C1 segment of cervical spinal cord (tissue), 14 donors: ENCODE measurements around the gene PTRH2.
"Not testable (repeated sequence)": the region's sequence is repeated elsewhere in the genome, so short reads cannot be mapped to it uniquely, and the experiment has no call there.

ENCODE experiments used
- DNase-seq, 14 donors: peaks; one replicate each; lab custom pipeline; 2025; lab: John Stamatoyannopoulos, UW

The PTRH2 gene

DNA sequence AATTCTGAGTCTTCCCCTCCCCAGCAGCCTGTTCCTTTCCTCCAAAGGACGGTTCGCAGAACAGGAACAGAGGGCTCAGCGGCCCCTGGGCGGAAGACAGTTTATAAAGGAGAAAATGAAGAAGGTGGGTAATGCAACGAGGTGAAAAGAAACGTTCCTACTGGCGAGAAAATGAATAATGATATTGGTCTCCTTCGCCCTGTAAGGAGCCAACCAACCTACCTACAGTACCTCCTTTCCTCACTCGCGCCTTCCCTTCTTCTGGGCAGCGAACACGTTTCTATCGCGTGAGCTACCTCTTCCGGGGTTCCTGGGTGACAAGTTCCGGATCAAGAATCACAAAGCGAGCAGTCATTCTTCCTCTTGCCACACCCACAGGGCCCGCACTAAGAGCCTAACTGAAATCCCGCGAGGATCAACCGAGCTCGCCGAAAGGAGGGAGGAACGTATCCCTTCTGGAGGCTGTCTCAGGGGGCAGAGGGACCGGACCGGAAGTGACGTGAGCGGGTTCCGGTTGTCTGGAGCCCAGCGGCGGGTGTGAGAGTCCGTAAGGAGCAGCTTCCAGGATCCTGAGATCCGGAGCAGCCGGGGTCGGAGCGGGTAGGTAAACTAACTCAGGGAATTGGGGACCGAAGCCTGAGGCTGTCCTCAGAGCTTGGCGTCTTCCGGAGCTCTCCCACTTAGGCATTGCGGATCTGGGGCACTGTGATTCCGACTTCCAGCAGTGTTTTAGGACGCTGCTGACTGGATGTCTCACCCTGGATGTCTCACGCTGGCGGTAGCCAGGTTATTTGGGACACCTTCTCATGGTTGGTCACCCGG lies at the start of gene PTRH2, which contains the start of gene VMP1:
Gene PTRH2, minus strand, starts transcription at position 282 of the 822 bp plus-strand sequence. CDS start 9,452 bp downstream, outside the sequence.
Gene VMP1, plus strand, starts transcription at position 506 of the 822 bp plus-strand sequence. CDS start 23,793 bp downstream, outside the sequence.
- DNase-seq, result peak; percentile 75 to 99 (median 96)

DNA sequence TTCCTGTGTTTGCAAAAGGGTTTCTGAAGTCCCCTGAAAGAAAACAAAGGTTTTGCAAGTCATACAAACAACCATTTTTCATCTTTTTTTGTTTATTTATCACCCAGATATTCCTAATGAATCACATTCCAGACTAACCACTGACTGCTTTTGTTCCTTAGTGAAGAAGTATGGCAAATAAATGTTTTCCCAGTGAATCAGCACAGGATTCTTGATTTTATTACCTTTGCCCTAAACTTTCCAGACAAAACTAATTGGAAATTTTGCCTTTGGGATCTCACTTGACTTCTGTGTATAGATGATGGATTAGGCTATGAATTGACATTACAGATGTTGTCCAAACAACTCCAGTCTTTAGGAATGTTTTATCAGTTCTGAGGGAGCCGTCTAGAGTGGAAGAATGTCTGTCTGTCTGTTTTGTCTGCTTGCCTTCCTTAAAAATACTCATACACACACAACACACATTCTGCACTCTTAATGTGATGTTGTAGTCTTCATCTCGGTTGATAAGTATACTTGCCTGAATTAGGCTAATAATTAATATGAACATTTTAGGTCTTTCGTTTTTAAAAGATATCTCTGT lies 49.1 kb upstream of the PTRH2 start:
- DNase-seq, result no peak

DNA sequence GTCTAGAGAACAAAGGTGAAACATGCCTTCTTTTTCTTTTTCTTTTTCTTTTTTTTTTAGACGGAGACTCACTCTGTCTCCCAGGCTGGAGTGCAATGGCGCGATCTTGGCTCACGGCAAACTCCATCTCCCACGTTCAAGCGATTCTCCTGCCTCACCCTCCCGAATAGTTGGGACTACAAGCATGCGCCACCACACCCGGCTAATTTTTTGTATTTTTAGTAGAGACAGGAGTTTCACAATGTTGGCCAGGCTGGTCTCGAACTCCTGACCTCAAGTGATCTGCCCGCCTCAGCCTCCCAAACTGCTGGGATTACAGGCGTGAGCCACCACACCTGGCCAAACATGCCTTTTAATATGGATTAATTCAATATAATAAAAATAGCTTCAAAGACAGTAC lies 47.8 kb upstream of the PTRH2 start:
- DNase-seq, result not testable (repeated sequence)

DNA sequence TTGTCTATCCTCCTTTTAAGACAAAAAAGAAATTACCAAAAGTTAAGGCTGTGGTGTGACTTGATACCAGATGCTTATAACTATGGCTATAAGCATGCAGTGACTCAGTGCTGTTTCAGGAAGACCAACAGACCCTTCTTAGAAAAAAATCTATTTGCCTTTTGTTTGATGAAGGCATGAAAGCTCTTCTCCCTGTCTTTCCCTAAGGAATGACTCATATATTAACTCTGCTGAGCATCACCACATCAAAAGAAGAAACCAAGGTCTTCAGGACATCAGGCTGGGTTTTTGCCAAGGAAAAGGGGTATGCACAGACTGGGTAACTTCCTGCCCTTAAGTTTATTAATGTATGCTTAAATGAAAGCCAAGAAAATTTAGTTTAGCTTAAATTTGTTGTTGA lies 47.3 kb upstream of the PTRH2 start:
- no peak for DNase-seq

DNA sequence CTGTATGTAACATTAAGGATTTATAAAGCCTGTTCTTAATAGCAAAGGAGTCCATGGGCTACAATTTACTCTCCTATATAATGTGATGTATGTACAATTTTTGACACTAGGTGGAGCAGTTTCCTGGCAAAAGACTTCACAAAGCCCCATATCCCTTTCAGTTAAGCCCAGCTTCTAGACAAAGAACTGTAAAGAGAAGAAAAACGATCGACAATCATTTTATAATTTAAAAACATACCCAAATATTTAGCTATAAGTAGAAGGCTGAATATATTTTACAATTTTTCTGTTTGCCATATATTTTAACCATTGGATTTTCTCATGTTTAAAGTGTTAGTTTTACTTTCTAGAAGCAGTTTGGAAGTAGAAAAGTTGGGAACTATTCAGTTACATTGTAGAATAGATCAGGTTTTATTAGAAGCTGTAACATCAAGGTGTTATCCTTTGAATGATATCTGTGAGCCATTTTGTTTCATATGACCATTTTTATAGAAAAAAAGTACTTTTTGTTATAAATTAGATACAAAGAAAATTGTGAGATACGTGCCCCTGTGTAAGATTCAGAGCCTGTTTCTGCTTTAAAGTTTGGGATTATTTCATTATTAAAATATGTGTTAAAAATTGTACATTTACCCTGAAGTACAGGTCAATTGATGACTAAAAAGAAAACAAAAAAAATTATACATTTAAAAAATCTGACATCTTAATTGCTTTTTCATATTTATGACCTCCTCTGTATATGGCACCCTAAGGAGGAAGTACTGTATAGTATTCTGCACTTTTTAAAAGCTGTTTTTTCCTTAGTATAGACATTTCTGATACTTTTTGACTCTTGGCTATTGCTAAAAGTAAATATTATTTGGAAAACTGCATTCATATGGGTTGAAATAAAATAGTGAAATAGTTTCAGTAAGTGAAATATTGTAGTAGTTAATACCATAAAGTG lies 46.6 kb upstream of the PTRH2 start:
- DNase-seq, result peak in 1 of 14 donors; percentile 11

DNA sequence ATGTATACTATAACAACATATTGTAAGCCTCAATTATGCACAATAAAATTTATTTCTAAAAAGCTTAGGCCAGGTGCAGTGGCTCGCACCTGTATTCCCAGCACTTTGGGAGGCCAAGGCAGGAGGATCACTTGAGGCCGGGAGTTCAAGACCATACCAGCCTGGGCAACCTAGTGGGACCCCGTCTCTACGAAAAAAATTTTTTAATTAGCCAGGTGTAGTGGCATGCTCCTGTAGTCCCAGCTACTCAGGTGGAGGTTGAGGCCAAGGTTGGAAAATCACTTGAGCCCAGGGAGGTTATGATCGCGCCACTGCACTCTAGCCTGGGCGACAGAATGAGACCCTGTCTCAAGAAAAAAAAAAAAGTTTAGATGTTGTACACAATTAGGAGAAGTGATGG lies 45.7 kb upstream of the PTRH2 start:
- DNase-seq, result no peak

DNA sequence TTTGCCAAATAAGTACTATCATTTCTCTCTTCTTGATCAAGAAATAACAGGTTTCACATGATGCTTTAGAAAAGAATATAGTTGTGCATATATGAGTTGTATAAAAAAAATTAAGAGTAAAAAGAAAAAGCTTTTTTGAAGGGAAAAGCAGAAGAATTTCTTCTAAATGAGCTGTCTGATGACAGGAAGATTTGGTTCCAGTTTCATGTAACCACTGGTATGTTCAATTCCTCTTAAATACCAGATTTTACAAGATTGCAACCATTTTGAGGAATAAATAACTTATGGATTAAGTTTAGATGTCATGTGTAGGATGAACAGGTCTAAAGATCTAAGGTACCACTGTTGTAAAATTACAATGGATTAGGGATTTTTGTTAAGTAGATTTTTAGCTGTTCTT lies 45.2 kb upstream of the PTRH2 start:
- DNase-seq, result no peak

DNA sequence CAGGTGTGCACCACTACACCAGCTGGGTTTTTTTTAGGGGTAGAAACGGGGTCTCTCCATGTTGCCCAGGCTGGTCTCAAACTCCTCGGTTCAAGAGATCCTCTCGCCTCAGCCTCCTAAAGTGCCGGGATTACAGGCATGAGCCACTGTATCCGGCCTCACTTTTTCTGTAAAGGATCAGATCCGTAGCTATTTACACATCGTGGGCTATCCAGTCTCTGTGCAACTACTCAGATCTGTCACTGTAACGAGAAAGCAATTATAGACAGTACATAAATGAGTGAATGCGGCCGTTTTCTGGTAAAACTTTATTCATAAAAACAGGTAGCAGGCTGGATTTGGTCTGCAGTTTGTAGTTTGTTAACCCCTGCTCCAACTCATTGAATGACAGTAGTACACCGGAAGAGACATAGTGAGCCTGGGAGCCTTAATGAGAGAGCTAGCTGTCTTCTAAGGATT lies 44.8 kb upstream of the PTRH2 start:
- DNase-seq, result no peak

DNA sequence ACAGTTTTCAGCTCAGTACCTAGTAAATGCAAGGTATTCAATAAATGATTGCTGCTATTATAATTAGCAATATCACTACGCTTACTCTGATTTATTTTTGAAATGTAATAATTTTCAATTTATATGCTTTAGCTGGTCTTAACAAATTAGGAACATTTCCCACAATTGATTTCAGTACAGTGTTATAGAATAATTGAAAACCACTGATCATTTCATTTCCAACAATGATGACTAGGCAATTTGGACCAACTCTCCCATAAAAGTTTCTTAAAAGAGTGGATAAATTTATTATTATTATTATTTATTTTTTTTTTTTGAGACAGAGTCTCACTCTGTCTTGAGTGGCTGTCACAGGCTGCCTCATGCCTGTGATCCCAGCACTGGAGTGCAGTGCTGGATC lies 41.4 kb upstream of the PTRH2 start:
- no peak for DNase-seq

DNA sequence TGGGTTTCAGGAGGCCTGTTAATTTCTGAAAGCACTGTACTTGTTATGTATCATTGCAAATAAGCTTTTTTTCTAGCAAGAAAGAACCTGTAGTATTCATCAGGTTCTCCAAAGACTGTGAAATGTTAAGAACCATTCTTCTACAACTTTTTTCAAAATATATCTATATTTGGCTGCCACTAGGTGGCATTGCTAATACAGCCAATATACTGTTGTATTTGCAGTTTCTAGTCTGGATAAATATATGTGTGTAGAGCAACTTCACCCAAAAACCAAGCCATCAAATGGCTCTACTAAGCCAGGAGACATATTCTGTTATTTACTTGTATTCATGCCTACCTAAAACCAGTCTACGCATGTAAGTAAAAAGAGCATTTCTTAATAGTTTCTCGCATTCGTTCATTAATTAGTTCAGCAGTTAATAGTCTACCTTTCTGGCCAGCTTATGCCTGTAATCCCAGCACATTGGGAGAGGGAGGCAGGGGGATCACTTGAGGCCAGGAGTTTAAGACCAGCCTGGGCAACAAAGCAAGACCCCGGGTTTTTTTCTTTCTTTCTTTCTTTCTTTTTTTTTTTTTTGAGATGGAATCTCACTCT lies 39.7 kb upstream of the PTRH2 start:
- no peak for DNase-seq

DNA sequence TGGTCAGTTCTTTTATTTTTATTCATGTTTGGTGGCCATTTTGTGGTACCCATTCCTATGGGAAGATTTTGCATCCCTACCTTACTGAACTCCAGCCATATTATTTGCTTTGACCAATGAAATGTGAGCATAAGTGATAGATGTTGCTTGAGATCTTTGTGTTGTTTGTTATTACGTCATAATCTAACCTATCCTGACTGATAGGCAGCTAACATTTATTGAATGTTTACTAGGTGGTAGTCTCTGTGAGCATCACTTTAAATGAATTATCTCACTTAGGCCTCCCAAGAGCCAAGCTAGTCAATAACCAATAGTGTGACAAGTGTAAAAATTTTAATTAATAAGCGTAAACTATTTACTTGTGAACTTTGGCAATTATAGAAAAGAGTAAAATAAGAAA lies 37.8 kb upstream of the PTRH2 start:
- no peak for DNase-seq

DNA sequence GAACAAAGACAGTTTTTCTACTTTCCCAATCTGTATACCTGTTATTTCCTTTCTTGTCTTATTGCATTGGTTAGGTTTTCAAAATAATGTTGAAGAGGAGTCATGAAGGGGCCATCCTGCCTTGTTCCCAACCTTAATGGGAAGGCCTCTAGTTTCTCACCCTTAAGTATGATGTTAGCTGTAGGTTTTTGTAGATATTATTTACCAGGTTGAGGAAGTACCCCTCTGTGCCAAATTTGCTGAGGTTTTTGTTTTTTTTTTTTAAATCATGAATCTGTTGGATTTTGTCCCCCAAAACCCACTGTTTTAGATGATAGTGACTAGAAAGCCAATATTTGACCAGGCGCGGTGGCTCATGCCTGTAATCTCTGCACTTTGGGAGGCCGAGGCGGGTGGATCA lies 36.6 kb upstream of the PTRH2 start:
- DNase-seq, result no peak

DNA sequence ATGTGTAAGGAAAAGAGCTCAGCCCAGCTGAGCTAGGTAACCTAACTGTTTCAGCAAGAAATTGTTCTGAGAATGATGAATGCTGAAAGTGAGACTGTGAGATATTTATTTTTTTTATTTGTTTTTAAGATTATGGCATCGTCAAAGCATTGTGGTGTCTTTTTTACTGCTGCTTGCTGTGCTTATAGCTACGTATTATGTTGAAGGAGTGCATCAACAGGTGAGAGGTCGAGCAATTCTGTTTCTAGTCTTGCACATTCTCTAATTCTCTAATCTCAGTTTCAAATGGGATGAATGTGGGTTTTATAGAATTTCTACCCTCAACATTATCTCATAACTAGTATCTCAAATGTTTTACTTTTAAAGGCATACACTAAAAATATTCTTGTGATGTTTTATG lies 30.1 kb upstream of the PTRH2 start:
- DNase-seq, result no peak

DNA sequence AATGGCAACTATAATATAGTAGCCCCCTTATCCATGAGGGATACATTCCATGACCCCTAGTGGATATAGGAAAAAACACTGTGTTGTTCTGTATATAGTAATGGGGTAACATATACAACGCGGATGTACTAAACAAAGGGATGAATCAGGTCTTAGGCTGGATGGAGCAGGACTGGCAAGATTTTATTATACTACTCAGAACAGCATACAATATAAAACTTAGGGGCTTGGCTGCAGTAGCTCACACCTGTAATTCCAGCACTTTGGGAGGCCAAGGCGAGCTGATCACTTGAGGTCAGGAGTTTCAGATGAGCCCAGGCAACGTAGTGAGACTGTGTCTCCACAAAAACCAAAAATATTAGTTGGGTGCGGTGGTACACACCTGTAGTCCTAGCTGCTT lies 27.0 kb upstream of the PTRH2 start:
- DNase-seq, result no peak

DNA sequence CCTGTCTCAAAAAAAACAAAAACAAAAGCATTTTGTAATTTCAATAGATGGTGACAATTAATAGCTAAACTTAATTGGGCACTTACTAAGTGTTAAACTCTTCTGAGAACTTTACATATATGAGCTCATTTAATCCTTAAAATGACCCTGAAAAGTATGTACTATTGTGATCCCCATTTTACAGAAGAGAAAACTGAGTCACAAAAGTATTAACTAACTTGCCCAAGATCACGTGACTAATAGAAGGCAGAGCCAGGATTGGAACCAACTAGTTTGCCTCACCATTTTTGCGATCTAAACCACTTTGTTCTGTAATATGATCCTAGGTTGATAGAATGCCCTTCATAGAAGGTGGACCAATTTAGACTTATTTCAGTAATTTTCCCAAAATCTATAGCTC lies 26.5 kb upstream of the PTRH2 start:
- DNase-seq, result no peak

DNA sequence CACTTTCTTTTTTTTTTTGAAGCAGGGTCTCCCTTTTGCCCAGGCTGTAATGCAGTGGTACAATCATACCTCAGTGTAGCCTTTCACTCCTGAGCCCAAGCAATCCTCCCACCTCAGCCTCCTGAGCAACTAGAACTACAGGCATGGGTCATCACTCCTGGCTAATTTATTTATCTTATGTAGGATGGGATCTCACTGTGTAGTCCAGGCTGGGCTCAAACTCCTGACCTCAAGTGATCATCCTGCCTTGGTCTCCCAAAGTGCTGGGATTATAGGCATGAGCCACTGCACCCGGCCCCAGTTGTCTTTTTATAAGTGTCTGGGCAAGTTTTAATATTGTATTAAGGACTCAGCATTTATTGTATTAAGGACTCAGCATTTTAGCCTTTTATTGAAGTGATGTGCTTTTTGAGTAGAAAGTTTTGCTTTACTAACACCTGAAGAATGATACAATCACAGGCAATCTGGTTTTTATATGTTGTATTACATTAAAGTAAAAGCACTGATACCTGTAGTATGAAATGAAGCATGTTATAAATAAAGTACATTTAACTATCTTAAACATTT lies 23.1 kb upstream of the PTRH2 start:
- no peak for DNase-seq

DNA sequence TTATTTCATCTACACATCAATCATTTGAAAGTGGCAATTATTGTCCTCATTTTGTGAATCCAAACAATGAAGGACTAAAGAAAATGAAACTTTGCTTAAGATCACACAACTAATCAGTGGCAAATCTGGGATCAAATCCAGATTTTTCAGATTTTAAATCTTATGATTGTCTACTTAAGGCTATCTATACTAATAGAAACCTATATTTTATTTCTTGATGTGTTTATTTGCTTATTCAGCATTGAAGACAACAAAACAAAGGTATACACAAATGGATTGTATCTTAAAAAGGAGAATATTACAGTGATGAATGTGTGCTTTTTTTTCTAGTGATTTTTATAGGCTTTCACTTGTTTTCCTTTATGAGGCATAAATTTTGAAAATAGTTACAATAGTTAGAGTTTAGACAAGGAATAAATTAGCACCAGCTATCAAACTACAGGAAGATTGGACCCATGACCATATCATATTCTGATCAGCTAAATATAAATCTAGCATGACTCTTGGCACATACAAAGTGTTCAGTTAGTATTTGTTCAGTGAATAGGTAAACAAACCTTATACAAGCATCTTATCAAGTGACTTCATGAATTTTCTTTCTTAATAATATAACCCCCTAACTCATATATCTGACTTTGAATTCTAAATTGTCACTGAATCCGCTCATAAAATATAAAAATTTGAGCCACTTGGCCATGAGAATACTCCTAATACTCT lies 20.7 kb upstream of the PTRH2 start:
- DNase-seq, result no peak

DNA sequence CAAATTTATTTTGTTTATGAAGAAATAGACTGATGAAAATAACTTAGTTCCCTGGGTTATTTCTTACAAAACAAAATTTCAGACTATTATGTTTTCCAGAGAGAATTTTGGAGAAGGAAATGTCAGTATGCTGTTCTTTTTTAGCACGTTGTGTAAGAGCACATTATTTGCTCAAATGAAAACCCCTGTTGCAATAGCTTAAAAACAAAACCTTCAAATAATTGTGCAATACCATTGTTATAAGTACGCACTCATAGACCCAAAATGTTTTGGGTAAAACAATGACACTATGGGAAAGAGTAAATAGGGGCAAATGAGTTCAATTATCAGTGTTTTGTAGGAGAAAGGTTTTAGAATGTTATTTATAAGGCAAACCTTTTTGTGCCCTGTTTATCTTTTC lies 18.5 kb upstream of the PTRH2 start:
- no peak for DNase-seq

DNA sequence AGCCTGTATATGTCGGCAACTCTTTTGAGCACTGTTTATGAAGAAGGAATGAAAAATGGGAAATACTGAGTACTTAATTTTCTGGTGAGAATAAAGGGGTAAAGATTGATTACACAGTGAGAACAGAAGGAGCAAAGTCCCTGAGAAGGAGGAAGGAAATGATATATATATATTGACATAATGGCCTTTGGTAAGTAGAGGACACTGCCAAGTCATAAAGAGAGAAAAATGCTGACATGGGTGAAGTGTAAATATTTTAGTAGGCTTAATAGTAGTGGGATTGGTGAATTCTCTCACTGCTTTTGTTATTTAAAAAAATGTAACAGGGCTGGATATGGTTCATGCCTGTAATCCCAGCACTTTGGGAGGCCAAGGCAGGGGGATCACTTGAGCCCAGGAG lies 16.4 kb upstream of the PTRH2 start:
- DNase-seq, result no peak

DNA sequence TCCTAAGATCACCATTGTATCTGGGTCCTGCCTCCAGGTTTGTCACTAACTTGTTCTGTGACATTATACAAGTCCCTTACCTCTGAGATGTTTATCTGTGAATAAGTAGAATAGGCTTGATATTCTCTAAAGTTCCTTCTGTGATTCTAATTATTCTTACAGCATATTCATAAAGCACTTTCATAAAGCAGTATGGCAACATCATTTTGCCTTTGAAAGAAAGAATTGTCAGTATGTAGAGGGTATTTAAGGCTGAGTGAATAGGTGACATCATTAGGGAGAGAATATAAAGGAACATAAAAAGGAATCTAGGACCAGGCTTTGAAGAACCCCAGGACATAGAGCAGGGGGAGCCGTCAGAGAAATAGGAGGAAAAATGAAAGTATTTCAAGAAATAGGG lies 15.8 kb upstream of the PTRH2 start:
- no peak for DNase-seq

DNA sequence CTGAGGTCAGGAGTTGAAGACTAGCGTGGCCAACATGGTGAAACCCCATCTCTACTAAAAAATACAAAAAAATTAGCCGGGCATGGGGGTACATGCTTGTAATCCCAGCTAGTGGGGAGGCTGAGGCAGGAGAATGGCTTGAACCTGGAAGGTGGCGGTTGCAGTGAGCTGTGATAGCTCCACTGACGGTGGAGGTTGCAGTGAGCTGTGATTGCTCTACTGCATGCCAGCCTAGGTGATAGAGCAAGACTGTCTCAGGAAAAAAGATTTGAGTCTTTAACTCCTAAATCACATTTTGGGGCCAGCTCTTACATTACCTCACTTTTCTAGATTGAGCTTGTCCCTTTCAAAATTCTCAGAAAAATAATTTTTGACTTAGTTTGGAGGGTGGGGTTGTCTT lies 15.4 kb upstream of the PTRH2 start:
- DNase-seq, result no peak
